Ishikawa (cell line): ENCODE measurements around the gene CDCA3.

Experiments used
- CREB1 ChIP-seq: IDR thresholded peaks from 2 replicates; pipeline ENCODE4 v1.6.1; 2012; ENCODE audit warnings: low read depth
- EGR1 ChIP-seq: IDR thresholded peaks from 2 replicates; pipeline ENCODE4 v1.6.1; 2012
- EP300 ChIP-seq: IDR thresholded peaks from 2 replicates; pipeline ENCODE4 v1.6.1; 2012; ENCODE audit warnings: borderline replicate concordance
- FOXM1 ChIP-seq: IDR thresholded peaks from 2 replicates; pipeline ENCODE4 v1.6.1; 2012; ENCODE audit warnings: low read depth, borderline replicate concordance
- MAX ChIP-seq: IDR thresholded peaks from 2 replicates; pipeline ENCODE4 v1.6.1; 2012
- RAD21 ChIP-seq: IDR thresholded peaks from 2 replicates; pipeline ENCODE4 v1.6.1; 2012; ENCODE audit warnings: low read depth
- TAF1 ChIP-seq: IDR thresholded peaks from 2 replicates; pipeline ENCODE4 v1.6.1; 2012; ENCODE audit warnings: low read depth, mild to moderate bottlenecking
- USF1 ChIP-seq: IDR thresholded peaks from 2 replicates; pipeline ENCODE4 v1.6.1; 2012
- YY1 ChIP-seq: IDR thresholded peaks from 2 replicates; pipeline ENCODE4 v1.6.1; 2012; ENCODE audit warnings: low read depth
- ZBTB7A ChIP-seq: IDR thresholded peaks from 2 replicates; pipeline ENCODE4 v1.6.1; 2012; ENCODE audit warnings: low read depth

- TF ChIP-seq MAX: peak; percentile 68
- no peak for TF ChIP-seq EP300
- TF ChIP-seq RAD21: peak; percentile 48; the same call in 1 of the 2 replicates
- TF ChIP-seq TAF1: no peak; the same call in 1 of the 2 replicates
- no peak for TF ChIP-seq EGR1
- no peak for TF ChIP-seq FOXM1
- peak; percentile 41; the same call in 1 of the 2 replicates for TF ChIP-seq USF1
- peak; percentile 41 for TF ChIP-seq YY1
- peak; percentile 87 for TF ChIP-seq ZBTB7A
- TF ChIP-seq CREB1: no peak
These were observed 21.3 kb upstream of the CDCA3 start for GRCh38 chr12:6872073-6873048.
